Keratinocyte (primary cell): ENCODE data around the gene MRPS10. TPM values are rescaled to one million over a fixed set of nuclear protein-coding genes. Genes with fewer than 3 reads are reported as not detected.
A peak's percentile ranks its signal among the peaks of the same experiment; 100 is the strongest.

Source experiments
- DNase-seq: peaks from one replicate; pipeline ENCODE4 v3.0.0-alpha.2; 2011; ENCODE audit warnings: low read depth, missing footprints, low spot score
- FAIRE-seq: peaks from 2 replicates; lab custom pipeline; 2011; peaks lifted over from hg19 to GRCh38; lab: Jason Lieb, UNC
- H2AFZ ChIP-seq: 2 replicates; pipeline ENCODE4 v1.6.0; 2012; ENCODE audit warnings: low read length, control low read depth, inconsistent platforms; ENCODE audit not compliant: control insufficient read depth
- H3K27ac ChIP-seq: 2 replicates; pipeline ENCODE4 v1.5.1; 2011; ENCODE audit warnings: low read length; ENCODE audit not compliant: control insufficient read depth, insufficient read depth
- H3K27me3 ChIP-seq: 3 replicates; pipeline ENCODE4 v1.6.0; 2011; ENCODE audit warnings: low read length; ENCODE audit not compliant: control insufficient read depth, insufficient read depth; ENCODE audit errors: extremely low read depth
- H3K36me3 ChIP-seq, 2 experiments: 2 replicates in 1 of 2; 3 replicates in 1 of 2; pipeline ENCODE4 v1.5.1; 2011; ENCODE audit warnings: low read length in 2 of 2, mild to moderate bottlenecking in 1 of 2; ENCODE audit not compliant: control insufficient read depth in 2 of 2, insufficient read depth in 2 of 2; ENCODE audit errors: extremely low read depth in 1 of 2
- H3K4me1 ChIP-seq: 3 replicates; pipeline ENCODE4 v1.5.1; 2011; ENCODE audit warnings: low read length; ENCODE audit not compliant: control insufficient read depth, insufficient read depth; ENCODE audit errors: extremely low read depth
- H3K4me2 ChIP-seq: 3 replicates; pipeline ENCODE4 v1.6.0; 2011; ENCODE audit warnings: low read depth, low read length; ENCODE audit not compliant: control insufficient read depth, insufficient read depth; ENCODE audit errors: extremely low read depth
- H3K4me3 ChIP-seq, 3 experiments: fragments of 200-600 bp in 1 of 3; sonication (generic) in 1 of 3; 2 replicates in 2 of 3; 3 replicates in 1 of 3; pipeline ENCODE4 v1.5.1; 2011 to 2016; ENCODE audit warnings: low read length in 3 of 3, mild to moderate bottlenecking in 3 of 3, control low read depth in 2 of 3, inconsistent platforms in 1 of 3, low read depth in 1 of 3, mixed read lengths in 1 of 3, mixed run types in 1 of 3, moderate library complexity in 1 of 3; ENCODE audit not compliant: control insufficient read depth in 2 of 3, insufficient read depth in 2 of 3; ENCODE audit errors: extremely low read depth in 1 of 3
- H3K79me2 ChIP-seq: 2 replicates; pipeline ENCODE4 v1.6.0; 2012; ENCODE audit warnings: low read length; ENCODE audit not compliant: control insufficient read depth, insufficient read depth
- H3K9ac ChIP-seq: 3 replicates; pipeline ENCODE4 v1.6.0; 2011; ENCODE audit warnings: low read length; ENCODE audit not compliant: control insufficient read depth, insufficient read depth; ENCODE audit errors: extremely low read depth
- H3K9me1 ChIP-seq: 3 replicates; pipeline ENCODE4 v1.6.0; 2011; ENCODE audit warnings: low read length; ENCODE audit not compliant: control insufficient read depth, insufficient read depth; ENCODE audit errors: extremely low read depth
- H3K9me3 ChIP-seq: 2 replicates; pipeline ENCODE4 v1.5.1; 2012; ENCODE audit warnings: low read depth, low read length; ENCODE audit not compliant: control insufficient read depth
- H4K20me1 ChIP-seq: 3 replicates; pipeline ENCODE4 v1.6.0; 2011; ENCODE audit warnings: low read length; ENCODE audit not compliant: control insufficient read depth, insufficient read depth; ENCODE audit errors: extremely low read depth
- CTCF ChIP-seq, 3 experiments: IDR thresholded peaks in 1 of 3; conservative IDR thresholded peaks in 1 of 3; optimal IDR thresholded peaks in 1 of 3; 2 replicates in 2 of 3; 3 replicates in 1 of 3; pipeline versions ENCODE3 to v1.5.1; 2011; ENCODE audit warnings: low read length in 3 of 3, mild to moderate bottlenecking in 3 of 3, moderate library complexity in 2 of 3, control low read depth in 1 of 3, inconsistent platforms in 1 of 3; ENCODE audit not compliant: insufficient read depth in 2 of 3; ENCODE audit errors: extremely low read depth in 1 of 3
- EZH2 ChIP-seq: IDR thresholded peaks from one replicate; pipeline ENCODE4 v1.6.1; 2012; ENCODE audit warnings: inconsistent platforms, mild to moderate bottlenecking, low read length, moderate library complexity
- dilution Hi-C: fragments of 300-500 bp; cut with MboI; formaldehyde crosslinking; loops from one replicate; pipeline ENCODE4 v1.7.0; 2020; ENCODE audit warnings: low sequenced_read_pairs; ENCODE audit not compliant: extremely low pct_ligation_motif_present
- polyA minus RNA-seq, 3 experiments: library from RNA; depleted of rRNA, polyadenylated mRNA; stranded (reverse); fragments of >200 nt; gene quantifications; 1 replicate in 1 of 3; 2 replicates in 1 of 3; 3 replicates in 1 of 3; pipeline ENCODE4 v1.2.3, GENCODE V29; 2011
- polyA plus RNA-seq, 5 experiments: library from polyadenylated mRNA; depleted of rRNA in 3 of 5; stranded (reverse) in 3 of 5; stranded (forward) in 1 of 5; unstranded in 1 of 5; fragments of >200 nt; gene quantifications; 1 replicate in 1 of 5; 2 replicates in 3 of 5; 3 replicates in 1 of 5; pipeline versions ENCODE4 v1.2.1 to v1.2.3, GENCODE V29; 2011 to 2012; ENCODE audit warnings: missing spikeins in 2 of 5, low read depth in 1 of 5, low replicate concordance in 1 of 5

MRPS10 gene
- polyA plus RNA-seq (44.9 to 80.1 TPM (median 59.5 TPM) in 3 replicates), polyA minus RNA-seq (5.9 to 32.7 TPM (median 13.5 TPM) in 3 replicates)
- 21.9 TPM for polyA plus RNA-seq (2011; ENCODE audit: low read depth)
- 44.6 and 83.1 TPM in 2 replicates for polyA plus RNA-seq (2011; cell fraction: cytosol; rRNA removed)
- polyA plus RNA-seq (2011; cell fraction: nucleus; rRNA removed): 21.9 and 27.8 TPM in 2 replicates
- 29.9 and 53.5 TPM in 2 replicates for polyA plus RNA-seq (2012; ENCODE audit: low replicate concordance)
- polyA minus RNA-seq (2011; cell fraction: cytosol; rRNA and poly(A)+ RNA removed): 16.1 TPM
- polyA minus RNA-seq (2011; cell fraction: nucleus; rRNA and poly(A)+ RNA removed): 7.9 and 15.9 TPM in 2 replicates

GRCh38 chr6:42217519-42218367 lies at the start of gene MRPS10:
Gene MRPS10 (minus strand): TSS chr6:42217861. CDS start chr6:42217849, 12 bp downstream.
- Histone ChIP-seq H3K36me3 (peaks cover 0 to 7% of the 10 kb centered on the region in 2 experiments), H3K4me2 (peak within 1 kb of the TSS; percentile 83), H3K79me2 (peaks cover 32% of the 10 kb centered on the region), H3K27me3 (no peaks in the 10 kb centered on the region), H3K9ac (peak within 1 kb of the TSS; percentile 92), H4K20me1 (no peaks in the 10 kb centered on the region), H3K9me1 (no peaks in the 10 kb centered on the region), H3K4me3 (peak within 1 kb of the TSS; percentile 69 to 94 (median 80)), H3K27ac (peak within 1 kb of the TSS; percentile 90), H3K9me3 (no peaks in the 10 kb centered on the region), H3K4me1 (peaks cover 46% of the 10 kb centered on the region), H2AFZ (peak within 1 kb of the TSS; percentile 88)
- FAIRE-seq (peak; percentile 62), DNase-seq (no peak)
- no peak for TF ChIP-seq CTCF (optimal IDR thresholded peaks at IDR 0.05 in 1 of 3, IDR thresholded peaks at IDR 0.05 in 1 of 3, conservative IDR thresholded peaks at IDR 0.05 in 1 of 3; ENCODE audit: extremely low read depth in 1 of 3, insufficient read depth in 2 of 3, low read length in 3 of 3)
- no peak for TF ChIP-seq EZH2
- dilution Hi-C loops: no loop called here

DNA sequence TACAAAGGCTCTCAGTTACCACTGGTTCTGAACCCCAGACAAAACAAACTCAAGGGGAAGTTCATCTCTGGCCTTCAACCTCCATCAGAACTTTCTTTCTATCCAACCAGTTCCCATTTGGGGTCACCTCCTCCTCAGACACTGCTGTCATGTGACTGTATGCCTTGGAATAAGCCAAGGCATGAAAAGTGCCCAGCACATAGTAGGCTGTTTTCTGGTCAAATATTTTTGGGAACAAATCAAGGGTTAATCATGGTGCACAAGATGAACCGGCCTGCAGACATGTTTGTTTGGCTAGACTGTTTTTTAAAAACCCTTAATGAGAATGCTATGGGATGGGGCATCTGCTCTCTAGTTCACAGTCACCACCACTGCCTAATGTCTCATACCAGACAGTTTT lies 48.9 kb upstream of the MRPS10 start:
- FAIRE-seq: peak; percentile 23
- H3K36me3 ChIP-seq: peaks cover 0 to 3% of the 10 kb centered on the region in 2 experiments
- H4K20me1 ChIP-seq: no peaks in the 10 kb centered on the region
- dilution Hi-C loops: no loop called here
- H3K27ac ChIP-seq: no peak overlapping the region
- no peak for DNase-seq
- H3K4me2 ChIP-seq: no peak overlapping the region
- H3K9me1 ChIP-seq: no peaks in the 10 kb centered on the region
- no peaks in the 10 kb centered on the region for H3K27me3 ChIP-seq
- H2AFZ ChIP-seq: no peak overlapping the region
- no peaks in the 10 kb centered on the region for H3K79me2 ChIP-seq
- TF ChIP-seq EZH2 (no peak), CTCF (optimal IDR thresholded peaks at IDR 0.05 in 1 of 3, IDR thresholded peaks at IDR 0.05 in 1 of 3, conservative IDR thresholded peaks at IDR 0.05 in 1 of 3; ENCODE audit: extremely low read depth in 1 of 3, insufficient read depth in 2 of 3, low read length in 3 of 3) (no peak)
- no peak overlapping the region for H3K4me3 ChIP-seq
- no peak overlapping the region for H3K9ac ChIP-seq
- no peaks in the 10 kb centered on the region for H3K9me3 ChIP-seq
- no peaks in the 10 kb centered on the region for H3K4me1 ChIP-seq
